HG03066 (cell line): ENCODE results near the gene NPNT.
"Not testable (repeated sequence)": the region's sequence is repeated elsewhere in the genome, so short reads cannot be mapped to it uniquely, and the experiment has no call there.

Experiments
- ATAC-seq: cut with Tn5 transposase; IDR thresholded peaks from one replicate; pipeline ENCODE4 v1.9.1; 2021; ENCODE audit warnings: low read depth; ENCODE audit not compliant: unreplicated experiment

NPNT gene, protein sequence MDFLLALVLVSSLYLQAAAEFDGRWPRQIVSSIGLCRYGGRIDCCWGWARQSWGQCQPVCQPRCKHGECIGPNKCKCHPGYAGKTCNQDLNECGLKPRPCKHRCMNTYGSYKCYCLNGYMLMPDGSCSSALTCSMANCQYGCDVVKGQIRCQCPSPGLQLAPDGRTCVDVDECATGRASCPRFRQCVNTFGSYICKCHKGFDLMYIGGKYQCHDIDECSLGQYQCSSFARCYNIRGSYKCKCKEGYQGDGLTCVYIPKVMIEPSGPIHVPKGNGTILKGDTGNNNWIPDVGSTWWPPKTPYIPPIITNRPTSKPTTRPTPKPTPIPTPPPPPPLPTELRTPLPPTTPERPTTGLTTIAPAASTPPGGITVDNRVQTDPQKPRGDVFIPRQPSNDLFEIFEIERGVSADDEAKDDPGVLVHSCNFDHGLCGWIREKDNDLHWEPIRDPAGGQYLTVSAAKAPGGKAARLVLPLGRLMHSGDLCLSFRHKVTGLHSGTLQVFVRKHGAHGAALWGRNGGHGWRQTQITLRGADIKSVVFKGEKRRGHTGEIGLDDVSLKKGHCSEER

DNA sequence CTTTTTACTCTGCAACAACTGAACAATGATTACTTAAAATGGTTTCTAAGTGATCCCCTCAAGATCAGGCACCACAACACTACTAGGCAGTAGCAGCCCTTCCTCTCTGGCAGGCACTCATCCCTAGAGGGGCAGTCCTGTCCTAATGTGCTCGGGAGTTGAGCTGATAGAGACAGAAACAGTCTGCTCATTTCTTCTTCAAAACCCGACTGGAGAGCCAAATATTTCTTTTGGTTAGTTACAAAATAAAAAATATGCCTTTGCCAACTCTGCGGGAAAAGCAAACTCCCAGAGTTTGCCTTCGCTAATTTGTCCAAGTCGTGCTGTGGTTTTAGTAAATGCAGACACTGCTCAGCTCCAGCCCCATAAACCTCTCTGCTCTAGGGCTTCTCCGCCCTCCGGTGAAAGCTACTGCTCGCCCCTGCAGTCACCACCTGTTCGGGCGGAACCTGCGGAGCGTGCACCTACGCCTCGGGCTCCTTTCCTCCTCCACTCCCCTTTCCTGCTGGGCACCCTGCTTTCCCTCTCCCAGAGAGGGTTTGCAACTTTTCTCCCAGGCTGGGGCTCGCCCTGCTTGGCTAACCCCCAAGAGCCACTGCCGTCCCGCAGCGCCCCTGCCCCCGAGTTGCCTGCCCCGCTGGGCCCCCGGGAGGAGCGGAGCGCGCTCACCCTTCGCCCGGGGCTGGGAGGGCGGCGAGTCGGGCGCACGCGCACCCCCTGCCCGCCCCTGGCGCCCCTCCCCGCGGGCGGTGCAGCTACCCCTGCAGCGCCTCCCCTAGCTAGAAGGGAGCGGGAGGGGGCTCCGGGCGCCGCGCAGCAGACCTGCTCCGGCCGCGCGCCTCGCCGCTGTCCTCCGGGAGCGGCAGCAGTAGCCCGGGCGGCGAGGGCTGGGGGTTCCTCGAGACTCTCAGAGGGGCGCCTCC lies at the start of gene NPNT:
Gene NPNT, plus strand, starts transcription at position 812 of the 923 bp plus-strand sequence. CDS start 182 bp downstream, outside the sequence.
- no peak for ATAC-seq

GRCh38 chr4:105845559-105845958 lies 49.7 kb upstream of the NPNT start:
- ATAC-seq: no peak

DNA sequence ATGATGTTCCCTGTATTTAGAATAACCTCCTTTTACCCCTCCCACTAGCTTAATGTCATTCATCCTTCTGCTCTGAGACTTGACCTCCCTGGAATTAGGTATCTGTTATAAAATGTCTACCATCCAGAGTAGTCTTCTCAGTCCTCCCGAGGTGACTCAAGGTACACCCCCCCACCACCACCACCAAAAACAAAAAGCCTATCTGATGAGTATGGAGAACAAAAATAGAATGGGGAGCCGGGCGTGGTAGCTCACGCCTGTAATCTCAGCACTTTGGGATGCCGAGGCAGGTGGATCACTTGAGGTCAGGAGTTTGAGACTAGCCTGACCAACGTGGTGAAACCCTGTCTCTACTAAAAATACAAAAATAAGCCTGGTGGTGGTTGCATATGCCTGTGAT lies 46.9 kb upstream of the NPNT start:
- ATAC-seq: not testable (repeated sequence)

DNA sequence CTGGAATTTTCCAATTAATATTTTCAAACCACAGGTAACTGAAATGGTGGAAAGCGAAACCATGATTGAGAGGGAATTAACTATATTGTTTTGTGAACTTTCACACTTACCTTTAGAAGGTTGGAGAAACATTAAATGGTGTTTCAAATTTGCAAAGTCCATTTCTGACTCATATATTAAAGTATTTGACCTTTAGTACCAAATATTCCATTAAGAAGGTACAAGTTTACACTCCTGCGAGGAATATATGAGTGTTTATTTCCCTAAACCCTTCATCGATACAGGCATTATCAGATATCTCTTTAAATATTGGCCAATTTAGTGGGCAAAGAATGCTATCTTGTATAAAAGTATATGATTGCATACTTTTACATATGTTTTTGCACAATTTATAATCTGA lies 44.1 kb upstream of the NPNT start:
- ATAC-seq: no peak

- ATAC-seq: not testable (repeated sequence)
Measured at GRCh38 chr4:105852230-105852629, 43.0 kb upstream of the NPNT start.

GRCh38 chr4:105858466-105859040 lies 36.7 kb upstream of the NPNT start:
- ATAC-seq: no peak

GRCh38 chr4:105859233-105859632 lies 36.0 kb upstream of the NPNT start:
- no peak for ATAC-seq

GRCh38 chr4:105870963-105871362 lies 24.3 kb upstream of the NPNT start:
- no peak for ATAC-seq

- ATAC-seq: no peak
Measured at GRCh38 chr4:105871997-105872396, 23.3 kb upstream of the NPNT start.

- ATAC-seq: no peak
Measured at GRCh38 chr4:105875233-105875632, 20.0 kb upstream of the NPNT start.

DNA sequence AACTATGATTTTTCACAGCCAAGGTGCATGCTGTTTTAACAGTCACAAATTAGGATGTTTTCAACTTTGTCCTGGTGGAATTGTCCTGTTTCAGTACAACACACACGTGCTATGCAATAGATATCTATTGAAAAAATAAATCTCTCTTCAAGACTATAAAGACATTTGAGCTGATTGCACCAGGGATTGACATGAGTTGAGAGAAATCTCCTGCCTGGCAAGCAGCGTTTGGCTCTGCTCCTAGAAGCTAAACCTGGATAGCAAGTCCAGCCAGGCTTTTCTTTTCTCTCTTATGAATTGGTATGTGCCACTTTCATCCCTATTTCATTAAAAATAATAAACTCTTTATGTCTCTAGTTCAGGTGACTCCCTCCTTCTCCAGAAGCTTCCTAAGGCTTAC lies 16.6 kb upstream of the NPNT start:
- ATAC-seq: no peak

- no peak for ATAC-seq
Measured at GRCh38 chr4:105887508-105887907, 7.8 kb upstream of the NPNT start.

DNA sequence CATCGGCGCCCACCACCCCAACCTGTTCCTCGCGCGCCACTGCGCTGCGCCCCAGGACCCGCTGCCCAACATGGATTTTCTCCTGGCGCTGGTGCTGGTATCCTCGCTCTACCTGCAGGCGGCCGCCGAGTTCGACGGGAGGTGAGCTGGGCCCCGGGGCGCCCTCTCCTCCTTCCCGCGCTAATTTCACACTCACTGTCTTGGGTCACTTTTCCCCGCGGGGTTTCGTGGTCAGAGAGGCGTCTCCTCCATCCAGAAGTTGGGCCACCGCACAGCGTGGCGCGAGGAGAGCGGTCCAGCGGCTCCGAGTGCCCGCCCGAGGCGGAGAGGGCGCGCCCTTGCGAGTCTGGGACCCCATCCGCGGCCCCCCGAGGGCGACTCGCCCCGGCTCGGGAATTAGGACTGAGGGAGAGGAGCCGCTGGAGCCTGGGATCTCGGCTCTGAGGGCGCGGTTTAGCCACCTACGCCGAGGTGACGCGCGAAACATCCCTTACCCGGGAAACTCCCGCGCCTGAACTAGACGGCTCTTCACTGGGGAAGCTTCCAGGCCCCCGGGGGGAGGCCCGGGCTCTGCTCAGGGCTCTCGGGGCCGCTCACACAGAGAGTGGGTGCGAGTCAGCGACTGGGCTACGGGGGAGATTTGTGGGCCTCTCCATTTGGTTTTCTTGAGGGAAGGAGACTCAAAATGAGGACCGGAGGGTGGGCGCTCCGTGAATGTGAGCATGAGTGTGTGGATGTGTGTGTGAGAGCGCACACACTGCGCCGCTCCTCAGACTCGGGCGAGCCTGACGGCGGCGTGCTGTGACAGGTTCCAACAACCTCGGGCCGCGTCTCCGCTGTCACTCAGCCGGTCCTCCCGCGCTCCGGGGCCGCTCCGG lies 551 bp downstream of the NPNT start:
- no peak for ATAC-seq

GRCh38 chr4:105896461-105896942 lies 1.2 kb downstream of the NPNT start:
- no peak for ATAC-seq

- ATAC-seq: no peak
Measured at GRCh38 chr4:105896984-105897775, 1.9 kb downstream of the NPNT start.

- no peak for ATAC-seq
Measured at GRCh38 chr4:105900541-105900940, 5.3 kb downstream of the NPNT start.

- no peak for ATAC-seq
Measured at GRCh38 chr4:105902550-105903262, 7.4 kb downstream of the NPNT start.

DNA sequence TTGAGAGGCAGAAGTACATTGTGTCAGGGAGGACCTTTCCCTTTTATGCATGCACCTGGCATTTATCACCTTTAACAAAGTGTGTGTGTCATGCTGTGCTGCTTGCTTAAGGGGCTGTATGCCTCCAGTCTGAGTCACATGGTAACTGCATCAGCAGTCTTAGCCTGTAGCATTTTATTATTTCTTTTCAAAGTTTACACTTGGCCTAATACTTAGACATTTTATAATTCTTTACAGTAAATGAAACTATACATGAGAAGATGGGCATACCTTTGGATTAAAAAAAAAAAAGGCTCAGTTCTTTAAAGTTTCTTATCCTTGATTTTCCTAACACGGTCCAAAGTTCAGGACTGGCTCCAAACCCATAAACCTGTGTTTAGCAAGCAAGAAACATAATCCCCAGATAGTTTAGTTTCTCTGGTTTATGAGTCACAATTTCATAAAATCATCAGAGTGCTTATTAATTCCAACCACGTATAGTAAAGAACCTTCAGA lies 14.6 kb downstream of the NPNT start:
- no peak for ATAC-seq
